ENCODE data around the gene EMC7.
"Not testable (repeated sequence)": the region's sequence is repeated elsewhere in the genome, so short reads cannot be mapped to it uniquely, and the experiment has no call there.

EMC7 gene

GRCh38 chr15:34126522-34126921, 24.9 kb upstream of the EMC7 start:
- Histone ChIP-seq H3K27me3 (replicated peaks) (no peaks in the 10 kb centered on the region), H3K4me3 (ENCODE audit: low read depth, low read length) (no peak overlapping the region), H3K36me3 (replicated peaks) (no peaks in the 10 kb centered on the region), H3K27ac (no peak overlapping the region)
- no peak for DNase-seq
- no peak for TF ChIP-seq CTCF (IDR thresholded peaks at IDR 0.05; ENCODE audit: low read depth, low read length, missing control alignments)
- in situ Hi-C loops (cut with HindIII; ENCODE audit: low pct_ligation_motif_present, low sequenced_read_pairs) = no loop called here

- TF ChIP-seq CTCF (IDR thresholded peaks at IDR 0.05; ENCODE audit: low read depth, low read length, missing control alignments) = no peak
- Histone ChIP-seq H3K4me3 (ENCODE audit: low read depth, low read length) (no peak overlapping the region), H3K27me3 (replicated peaks) (no peaks in the 10 kb centered on the region), H3K36me3 (replicated peaks) (no peaks in the 10 kb centered on the region), H3K27ac (no peak overlapping the region)
- in situ Hi-C loops (cut with HindIII; ENCODE audit: low pct_ligation_motif_present, low sequenced_read_pairs) = no loop called here
- DNase-seq = no peak
Observed at GRCh38 chr15:34125945-34126344, 24.3 kb upstream of the EMC7 start.

GRCh38 chr15:34124651-34125050, 23.0 kb upstream of the EMC7 start:
- H3K4me3 ChIP-seq (ENCODE audit: low read depth, low read length) = no peak overlapping the region
- no peaks in the 10 kb centered on the region for H3K27me3 ChIP-seq (replicated peaks)
- in situ Hi-C loops (cut with HindIII; ENCODE audit: low pct_ligation_motif_present, low sequenced_read_pairs) = no loop called here
- no peak for TF ChIP-seq CTCF (IDR thresholded peaks at IDR 0.05; ENCODE audit: low read depth, low read length, missing control alignments)
- no peak for DNase-seq
- no peak overlapping the region for H3K27ac ChIP-seq
- H3K36me3 ChIP-seq (replicated peaks) = no peaks in the 10 kb centered on the region

GRCh38 chr15:34122771-34123183, 21.1 kb upstream of the EMC7 start:
- Histone ChIP-seq H3K27ac (peak overlapping the region; percentile 80), H3K36me3 (replicated peaks) (no peaks in the 10 kb centered on the region), H3K4me3 (ENCODE audit: low read depth, low read length) (no peak overlapping the region), H3K27me3 (replicated peaks) (no peaks in the 10 kb centered on the region)
- DNase-seq = peak; percentile 97
- in situ Hi-C loops (cut with HindIII; ENCODE audit: low pct_ligation_motif_present, low sequenced_read_pairs) = no loop called here
- no peak for TF ChIP-seq CTCF (IDR thresholded peaks at IDR 0.05; ENCODE audit: low read depth, low read length, missing control alignments)

GRCh38 chr15:34121786-34122185, 20.1 kb upstream of the EMC7 start:
- DNase-seq; H3K4me3 ChIP-seq (ENCODE audit: low read depth, low read length); H3K36me3 ChIP-seq (replicated peaks); in situ Hi-C loops (cut with HindIII; ENCODE audit: low pct_ligation_motif_present, low sequenced_read_pairs); H3K27me3 ChIP-seq (replicated peaks): not testable (repeated sequence)
- H3K27ac ChIP-seq = peak overlapping the region; percentile 80

GRCh38 chr15:34120420-34120819, 18.8 kb upstream of the EMC7 start:
- H3K4me3 ChIP-seq (ENCODE audit: low read depth, low read length); in situ Hi-C loops (cut with HindIII; ENCODE audit: low pct_ligation_motif_present, low sequenced_read_pairs); H3K27ac ChIP-seq; H3K27me3 ChIP-seq (replicated peaks); DNase-seq; H3K36me3 ChIP-seq (replicated peaks): not testable (repeated sequence)

- peak; percentile 13 for TF ChIP-seq CTCF (IDR thresholded peaks at IDR 0.05; ENCODE audit: low read depth, low read length, missing control alignments)
- Histone ChIP-seq H3K27me3 (replicated peaks) (no peaks in the 10 kb centered on the region), H3K27ac (no peak overlapping the region), H3K36me3 (replicated peaks) (no peaks in the 10 kb centered on the region), H3K4me3 (ENCODE audit: low read depth, low read length) (no peak overlapping the region)
- no peak for DNase-seq
- in situ Hi-C loops (cut with HindIII; ENCODE audit: low pct_ligation_motif_present, low sequenced_read_pairs) = no loop called here
Observed at GRCh38 chr15:34119291-34119690, 17.6 kb upstream of the EMC7 start.

All from brain microvascular endothelial cell (primary cell).